Spleen (tissue), 11 donors: Measurements from ENCODE around the gene SHISA5. TPM values are rescaled to one million over a fixed set of nuclear protein-coding genes. Genes with fewer than 3 reads are reported as not detected.
"Not testable (repeated sequence)": the region's sequence is repeated elsewhere in the genome, so short reads cannot be mapped to it uniquely, and the experiment has no call there.

Experiments used
- DNase-seq: peaks from one replicate; pipeline ENCODE4 v3.0.0-alpha.2; 2020
- H3K27ac ChIP-seq, 8 donors: fragments of 200-600 bp; sonication (generic) in 7 of 8; 1 replicate in 4 of 8; 2 replicates in 4 of 8; pipeline versions ENCODE4 v1.5.0 to v1.8.0; 2016 to 2021; ENCODE audit warnings: inconsistent platforms in 4 of 8, mild to moderate bottlenecking in 4 of 8, moderate library complexity in 1 of 8
- H3K27me3 ChIP-seq, 7 donors: fragments of 200-600 bp; sonication (generic) in 6 of 7; replicated peaks in 1 of 7; 1 replicate in 4 of 7; 2 replicates in 3 of 7; pipeline versions ENCODE4 v1.5.0 to v1.8.0; 2016 to 2021; ENCODE audit warnings: inconsistent platforms in 3 of 7, mild to moderate bottlenecking in 1 of 7
- H3K36me3 ChIP-seq, 6 donors: fragments of 200-600 bp; sonication (generic) in 5 of 6; 1 replicate in 4 of 6; 2 replicates in 2 of 6; pipeline versions ENCODE4 v1.5.0 to v1.8.0; 2016 to 2021; ENCODE audit warnings: inconsistent platforms in 2 of 6
- H3K4me1 ChIP-seq, 6 donors: fragments of 200-600 bp; sonication (generic) in 5 of 6; 1 replicate in 3 of 6; 2 replicates in 3 of 6; pipeline versions ENCODE4 v1.5.0 to v1.8.0; 2016 to 2021; ENCODE audit warnings: inconsistent platforms in 3 of 6
- H3K4me3 ChIP-seq, 8 donors: fragments of 200-600 bp; sonication (generic) in 7 of 8; 1 replicate in 4 of 8; 2 replicates in 4 of 8; pipeline versions ENCODE4 v1.5.0 to v1.8.0; 2016 to 2021; ENCODE audit warnings: inconsistent platforms in 4 of 8, mild to moderate bottlenecking in 4 of 8, moderate library complexity in 2 of 8
- H3K9me3 ChIP-seq, 8 donors: fragments of 200-600 bp; sonication (generic) in 7 of 8; 1 replicate in 4 of 8; 2 replicates in 4 of 8; pipeline versions ENCODE4 v1.5.0 to v1.8.0; 2016 to 2021; ENCODE audit warnings: inconsistent platforms in 4 of 8
- CTCF ChIP-seq, 11 experiments: fragments of 200-600 bp in 7 of 11; fragments of 450-650 bp in 4 of 11; sonication (generic) in 4 of 11; IDR thresholded peaks in 8 of 11; conservative IDR thresholded peaks in 3 of 11; 1 replicate in 7 of 11; 2 replicates in 4 of 11; pipeline versions ENCODE4 v1.4.0 to v1.8.0; 2016 to 2021; ENCODE audit warnings: antibody characterized with exemption in 11 of 11, inconsistent platforms in 4 of 11, mild to moderate bottlenecking in 1 of 11
- POLR2A ChIP-seq, 3 donors: fragments of 450-650 bp; IDR thresholded peaks; one replicate each; pipeline ENCODE4 v1.5.1; 2017; ENCODE audit warnings: antibody characterized with exemption in 3 of 3, mild to moderate bottlenecking in 1 of 3
- POLR2AphosphoS5 ChIP-seq, 3 donors: sonication (generic); formaldehyde crosslinking; IDR thresholded peaks; one replicate each; pipeline ENCODE4 v1.5.1; 2017; ENCODE audit warnings: antibody characterized with exemption in 3 of 3
- WGBS, 5 donors: extraction: QIAGEN DNeasy Blood & Tissue Kit in 3 of 5; methylation state at CpG; one replicate each; pipeline versions ENCODE4 v1.1.5 to v1.1.7; 2013 to 2018; 5-methylcytosine and 5-hydroxymethylcytosine counted together
- intact Hi-C: fragments of 100-400 bp; cut with DNase I; formaldehyde crosslinking; loops from one replicate; pipeline ENCODE4 v1.15.0; 2023; ENCODE audit warnings: low total_unique reads
- polyA plus RNA-seq, 3 donors: library from polyadenylated mRNA; stranded (reverse); fragments of 200-250 nt; gene quantifications; one replicate each; pipeline ENCODE4 v1.2.1, GENCODE V29; 2013
- total RNA-seq, 7 donors: library from RNA; depleted of rRNA in 3 of 7; stranded (reverse); fragments of >200 nt in 3 of 7; fragmentation: NEBNext Ultra II Directional in 4 of 7; extraction: Animal tissue kit (Norgen Biotek cat#: 25700) in 4 of 7; gene quantifications; one replicate each; pipeline versions ENCODE4 v1.1.0 to v1.2.1, GENCODE V29; 2016 to 2021
- donor health status: healthy with polysubstance abuse.
- donor health status: DM: no; HTN: no; CAD: no; lungs with moderate emphysema.
- donor health status: DM: no; HTN: no; CAD: no.
- donor health status: Bipolar disorder and iron deficiency.
- donor health status: healthy.
- donor health status: DM: no; HTN: no; CAD: no.
- donor health status: DM: yes; HTN: yes; CAD: no.

The SHISA5 gene
- total and polyA plus RNA-seq, 10 donors, result 80.2 to 227 (median 173) TPM

- H3K27me3 ChIP-seq, result no peaks in the 10 kb centered on the region
- TF ChIP-seq CTCF (IDR thresholded peaks at IDR 0.05 in 8 of 11, conservative IDR thresholded peaks at IDR 0.05 in 3 of 11), result peak; percentile 32 to 92 (median 69)
- TF ChIP-seq POLR2AphosphoS5 (IDR thresholded peaks at IDR 0.05), result peak; percentile 96 to 98 (median 97)
- TF ChIP-seq POLR2A (IDR thresholded peaks at IDR 0.05), result peak; percentile 46 to 95 (median 78)
- DNase-seq, result peak; percentile 98
- peaks cover 47 to 67% (median 60%) of the 10 kb centered on the region in 6 donors for H3K4me1 ChIP-seq
- intact Hi-C loops, result no loop called here
- H3K9me3 ChIP-seq, result no peaks in the 10 kb centered on the region
- peak overlapping the region; percentile 39 to 92 (median 67) for H3K4me3 ChIP-seq
- 2 to 10% (median 6%) methylated on average over 9 to 21 of the region's 21 CpGs for WGBS, 5 donors
- H3K36me3 ChIP-seq, result peaks cover 0 to 85% (median 37%) of the 10 kb centered on the region in 6 donors
- peak overlapping the region; percentile 92 to 99 (median 98) for H3K27ac ChIP-seq
Observed at GRCh38 chr3:48465531-48466378, 38.2 kb downstream of the SHISA5 start.

DNA sequence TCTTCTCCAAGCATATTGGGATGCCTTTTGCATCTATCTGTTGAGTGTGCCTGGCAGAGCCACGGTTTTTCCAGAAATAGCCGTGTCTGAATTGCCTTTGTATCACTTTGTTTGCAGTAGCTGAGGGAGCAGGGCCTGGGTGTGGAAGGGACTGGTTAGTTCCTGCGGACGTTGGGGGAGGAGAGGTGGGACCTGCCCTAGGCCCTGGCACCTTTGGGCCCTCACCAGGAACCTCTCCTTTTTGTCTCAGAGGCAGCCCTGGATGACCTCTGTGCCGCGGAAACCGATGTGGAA is 38.8 kb downstream of the SHISA5 start:
- peak overlapping the region in 1 of 8 donors; percentile 92 for H3K4me3 ChIP-seq
- WGBS, 5 donors, result 36 to 59% (median 43%) methylated on average over 6 to 7 of the region's 7 CpGs
- no peak for DNase-seq
- no peaks in the 10 kb centered on the region for H3K9me3 ChIP-seq
- intact Hi-C loops, result no loop called here
- H3K4me1 ChIP-seq, result peaks cover 41 to 61% (median 54%) of the 10 kb centered on the region in 6 donors
- H3K27me3 ChIP-seq, result no peaks in the 10 kb centered on the region
- H3K36me3 ChIP-seq, result peaks cover 0 to 85% (median 41%) of the 10 kb centered on the region in 6 donors
- TF ChIP-seq POLR2A (IDR thresholded peaks at IDR 0.05), result no peak
- H3K27ac ChIP-seq, result peak overlapping the region; percentile 92 to 99 (median 98)

DNA sequence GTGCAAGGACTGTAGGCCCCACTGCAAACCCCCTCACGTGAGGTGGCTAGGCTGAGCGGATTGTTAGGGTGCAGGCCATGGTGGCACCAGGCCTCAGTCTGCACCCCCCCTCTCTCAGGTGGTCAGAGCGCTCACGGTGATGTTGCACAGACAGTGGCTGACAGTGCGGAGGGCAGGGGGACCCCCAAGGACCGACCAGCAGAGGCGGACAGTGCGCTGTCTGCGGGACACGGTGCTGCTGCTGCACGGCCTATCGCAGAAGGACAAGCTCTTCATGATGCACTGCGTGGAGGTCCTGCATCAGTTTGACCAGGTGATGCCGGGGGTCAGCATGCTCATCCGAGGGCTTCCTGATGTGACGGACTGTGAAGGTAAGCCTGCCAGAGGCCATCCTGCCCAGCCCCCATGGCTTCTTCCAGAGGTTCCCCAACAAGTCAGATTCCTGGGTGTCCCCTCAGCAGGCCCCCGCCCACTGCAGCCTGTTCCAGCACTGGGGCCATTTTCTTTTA is 39.2 kb downstream of the SHISA5 start:
- intact Hi-C loops, result loop anchor here (5.0 kb wide), 1 partner anchor 88 kb away; no protein-coding TSS in a partner anchor
- H3K9me3 ChIP-seq, result no peaks in the 10 kb centered on the region
- H3K27me3 ChIP-seq, result no peaks in the 10 kb centered on the region
- H3K4me3 ChIP-seq, result peak overlapping the region in 1 of 8 donors; percentile 92
- H3K27ac ChIP-seq, result peak overlapping the region in 7 of 8 donors; percentile 92 to 99 (median 97)
- DNase-seq, result peak; percentile 81
- TF ChIP-seq POLR2A (IDR thresholded peaks at IDR 0.05) (no peak), POLR2AphosphoS5 (IDR thresholded peaks at IDR 0.05) (peak in 1 of 3 donors; percentile 69), CTCF (IDR thresholded peaks at IDR 0.05 in 8 of 11, conservative IDR thresholded peaks at IDR 0.05 in 3 of 11) (no peak)
- H3K4me1 ChIP-seq, result peaks cover 37 to 57% (median 50%) of the 10 kb centered on the region in 6 donors
- 88 to 95% (median 93%) methylated on average over 13 to 17 of the region's 17 CpGs for WGBS, 5 donors
- H3K36me3 ChIP-seq, result peaks cover 0 to 85% (median 44%) of the 10 kb centered on the region in 6 donors

DNA sequence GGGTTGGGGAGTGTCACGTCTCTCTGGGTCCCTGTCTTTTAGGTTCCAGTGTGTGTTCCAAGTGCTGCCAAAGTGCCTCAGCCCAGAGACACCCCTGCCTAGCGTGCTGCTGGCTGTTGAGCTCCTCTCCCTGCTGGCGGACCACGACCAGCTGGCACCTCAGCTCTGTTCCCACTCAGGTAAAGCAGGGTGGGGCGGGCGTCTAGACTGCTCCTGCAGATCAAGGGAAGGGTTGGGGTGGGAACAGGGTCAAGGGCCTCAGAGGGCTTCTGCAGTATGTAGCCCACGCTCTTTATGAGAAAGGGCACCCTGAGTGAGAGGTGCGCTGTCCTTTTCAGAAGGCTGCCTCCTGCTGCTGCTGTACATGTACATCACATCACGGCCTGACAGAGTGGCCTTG is 40.3 kb downstream of the SHISA5 start:
- H3K27ac ChIP-seq, result peak overlapping the region in 2 of 8 donors; percentile 92 to 99
- WGBS, 5 donors, result 78 to 97% (median 82%) methylated on average over 6 to 9 of the region's 9 CpGs

DNA sequence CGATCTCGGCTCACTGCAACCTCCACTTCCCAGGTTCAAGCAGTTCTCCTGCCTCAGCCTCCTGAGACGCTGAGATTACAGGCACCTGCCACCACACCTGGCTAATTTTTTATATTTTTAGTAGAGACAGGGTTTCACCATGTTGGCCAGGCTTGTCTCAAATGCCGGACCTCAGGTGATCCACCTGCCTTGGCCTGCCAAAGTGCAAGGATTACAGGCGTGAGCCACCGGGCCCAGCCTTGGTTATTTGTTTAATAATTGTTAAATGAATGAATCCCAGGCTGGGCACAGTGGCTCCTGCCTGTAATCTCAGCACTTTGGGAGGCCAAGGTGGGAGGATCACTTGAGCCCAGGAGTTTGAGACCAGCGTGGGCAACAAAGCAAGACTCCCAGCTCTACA is 42.2 kb downstream of the SHISA5 start:
- intact Hi-C loops, result loop anchor here (5.0 kb wide), 1 partner anchor 91 kb away; no protein-coding TSS in a partner anchor
- WGBS, 5 donors, result 93 to 97% (median 96%) methylated on average over 7 of the region's 7 CpGs
- not testable (repeated sequence) for H3K27me3 ChIP-seq, H3K4me3 ChIP-seq, H3K9me3 ChIP-seq, H3K27ac ChIP-seq
- Histone ChIP-seq H3K4me1 (peaks cover 7 to 27% (median 20%) of the 10 kb centered on the region in 6 donors), H3K36me3 (peaks cover 0 to 85% (median 43%) of the 10 kb centered on the region in 6 donors)
- DNase-seq, result peak; percentile 34

More for the DNA sequence above, 40.3 kb downstream of the SHISA5 start:
- Histone ChIP-seq H3K36me3 (peaks cover 0 to 85% (median 45%) of the 10 kb centered on the region in 6 donors), H3K9me3 (no peaks in the 10 kb centered on the region), H3K4me3 (no peak overlapping the region), H3K4me1 (peaks cover 26 to 46% (median 39%) of the 10 kb centered on the region in 6 donors), H3K27me3 (no peaks in the 10 kb centered on the region)
- DNase-seq, result peak; percentile 70
- TF ChIP-seq POLR2A (IDR thresholded peaks at IDR 0.05) (no peak), POLR2AphosphoS5 (IDR thresholded peaks at IDR 0.05) (peak in 1 of 3 donors; percentile 38)
- intact Hi-C loops, result loop anchor here (5.0 kb wide), 1 partner anchor 89 kb away; no protein-coding TSS in a partner anchor
